HepG2 (cell line): ENCODE data around the gene CMC4. TPM values are rescaled to one million over a fixed set of nuclear protein-coding genes. Genes with fewer than 3 reads are reported as not detected.

ENCODE experiments used
- ATAC-seq: fragments of 200-7000 bp; cut with Tn5 transposase; 3 replicates; pipeline ENCODE4 v1.9.1; 2020; ENCODE audit warnings: mild to moderate bottlenecking, moderate library complexity
- BruUV-seq: library from RNA; stranded (reverse); fragments of 400-500 nt; replicated peaks from 2 replicates; lab custom pipeline; 2021; lab: Mats Ljungman, UMichigan
- CTCF ChIA-PET: fragments of 300-600 bp; formaldehyde crosslinking; extraction: SDS; loops from one replicate; lab custom pipeline; 2021; ENCODE audit warnings: low total read pairs, inconsistent platforms, low intra/inter-chr PET ratio; lab: Yijun Ruan, JAX
- POLR2A ChIA-PET: fragments of 350-600 bp; sonication (Branson Sonifier 250); formaldehyde crosslinking; loops from one replicate; lab custom pipeline; 2020; ENCODE audit warnings: antibody characterized with exemption, inconsistent platforms; lab: Yijun Ruan, JAX
- DNase-seq: peaks from one replicate; pipeline ENCODE4 v3.0.0-alpha.2; 2015; ENCODE audit warnings: low spot score
- FAIRE-seq: peaks from 3 replicates; lab custom pipeline; 2011; peaks lifted over from hg19 to GRCh38; lab: Jason Lieb, UNC
- H2AFZ ChIP-seq: one replicate; pipeline ENCODE4 v1.6.1; 2011; ENCODE audit warnings: low read length, inconsistent platforms
- H3K27ac ChIP-seq: fragments of 300-600 bp; 3 replicates; pipeline ENCODE4 v1.8.0; 2011; ENCODE audit warnings: mixed run types, mild to moderate bottlenecking, mixed read lengths, low read length, inconsistent platforms; ENCODE audit not compliant: insufficient read depth; ENCODE audit errors: extremely low read length
- H3K27me3 ChIP-seq, 2 experiments: fragments of 200-600 bp in 1 of 2; 2 replicates in 1 of 2; 3 replicates in 1 of 2; pipeline versions ENCODE4 v1.6.0 to v1.8.0; 2011; ENCODE audit warnings: low read length in 2 of 2, mild to moderate bottlenecking in 2 of 2, moderate library complexity in 2 of 2, inconsistent platforms in 1 of 2; ENCODE audit not compliant: insufficient read depth in 2 of 2, control insufficient read depth in 1 of 2
- H3K36me3 ChIP-seq, 2 experiments: fragments of 200-600 bp in 1 of 2; replicated peaks in 1 of 2; 2 replicates in 1 of 2; 3 replicates in 1 of 2; pipeline versions ENCODE4 v1.5.1 to v1.8.0; 2011; ENCODE audit warnings: low read length in 2 of 2, inconsistent platforms in 1 of 2; ENCODE audit not compliant: insufficient read depth in 2 of 2, control insufficient read depth in 1 of 2
- H3K4me1 ChIP-seq: 2 replicates; pipeline ENCODE4 v1.5.1; 2012; ENCODE audit warnings: low read length, inconsistent platforms; ENCODE audit not compliant: insufficient read depth
- H3K4me2 ChIP-seq: 2 replicates; pipeline ENCODE4 v1.6.0; 2011; ENCODE audit warnings: low read depth, low read length, inconsistent platforms
- H3K4me3 ChIP-seq, 3 experiments: fragments of 200-600 bp in 1 of 3; sonication (generic), shearing (Covaris generic) in 1 of 3; replicated peaks in 1 of 3; 2 replicates each; pipeline ENCODE4 v1.5.1; 2011 to 2016; ENCODE audit warnings: low read length in 3 of 3, inconsistent platforms in 2 of 3, low read depth in 2 of 3, mild to moderate bottlenecking in 2 of 3, control low read depth in 1 of 3, mixed read lengths in 1 of 3; ENCODE audit not compliant: insufficient read depth in 1 of 3
- H3K79me2 ChIP-seq: one replicate; pipeline ENCODE4 v1.6.1; 2011; ENCODE audit warnings: low read length, inconsistent platforms; ENCODE audit not compliant: insufficient read depth
- H3K9ac ChIP-seq: 2 replicates; pipeline ENCODE4 v1.6.0; 2011; ENCODE audit warnings: mild to moderate bottlenecking, low read depth, low read length, inconsistent platforms; ENCODE audit not compliant: insufficient read depth
- H3K9me3 ChIP-seq: 2 replicates; pipeline ENCODE4 v1.5.1; 2012; ENCODE audit warnings: mild to moderate bottlenecking, low read length
- H4K20me1 ChIP-seq: 2 replicates; pipeline ENCODE4 v1.6.0; 2011; ENCODE audit warnings: inconsistent platforms, mild to moderate bottlenecking, low read length, moderate library complexity; ENCODE audit not compliant: insufficient read depth
- CTCF ChIP-seq: sonication (generic); formaldehyde crosslinking; IDR thresholded peaks from 2 replicates; pipeline ENCODE4 v1.5.0; 2020; ENCODE audit warnings: mild to moderate bottlenecking, missing genetic modification reagents, moderate library complexity
- ZBTB39 ChIP-seq: sonication (generic); formaldehyde crosslinking; IDR thresholded peaks from 2 replicates; pipeline ENCODE4 v1.5.0; 2020; ENCODE audit warnings: missing genetic modification reagents
- ZFP90 ChIP-seq: sonication (generic); formaldehyde crosslinking; IDR thresholded peaks from 2 replicates; pipeline ENCODE4 v1.8.0; 2022; ENCODE audit warnings: missing genetic modification reagents, mild to moderate bottlenecking, inconsistent platforms, borderline replicate concordance
- ZHX1 ChIP-seq: sonication (generic); formaldehyde crosslinking; IDR thresholded peaks from 2 replicates; pipeline ENCODE4 v1.8.1; 2022; ENCODE audit warnings: low read depth, mild to moderate bottlenecking, missing genetic modification reagents
- whole genome bisulfite sequencing: methylation state at CpG from one replicate; pipeline ENCODE4 v1.1.6; 2017; ENCODE audit warnings: low lambda C conversion rate; 5-methylcytosine and 5-hydroxymethylcytosine counted together
- in situ Hi-C: cut with HindIII; loops from 2 replicates; pipeline ENCODE4 v1.10.0; 2017; ENCODE audit warnings: low pct_unique_long_range_greater_than_20kb; ENCODE audit not compliant: extremely low pct_ligation_motif_present
- intact Hi-C: fragments of 100-400 bp; cut with micrococcal nuclease; formaldehyde crosslinking; loops from one replicate; pipeline ENCODE4 v1.10.0; 2022; ENCODE audit not compliant: unreplicated experiment
- polyA plus RNA-seq, 8 experiments: library from polyadenylated mRNA; depleted of rRNA in 3 of 8; stranded (reverse) in 7 of 8; unstranded in 1 of 8; fragments of >200 nt; fragmentation: Illumina TruSeq in 4 of 8; extraction: Trizol in 4 of 8; gene quantifications; 2 replicates each; pipeline versions ENCODE4 v1.2.1 to v1.2.3, GENCODE V29; 2011 to 2016; ENCODE audit warnings: low read depth in 4 of 8, missing spikeins in 1 of 8, mixed read lengths in 1 of 8; ENCODE audit not compliant: insufficient read depth in 1 of 8
- total RNA-seq, 5 experiments: library from RNA; depleted of rRNA; stranded (reverse); fragments of >200 nt; fragmentation: Illumina TruSeq; extraction: Trizol; gene quantifications; 2 replicates each; pipeline ENCODE4 v1.2.3, GENCODE V29; 2016; ENCODE audit warnings: low read depth in 1 of 5

CMC4 gene
- total and polyA plus RNA-seq, 2 of the 13 experiments (the other 11 are each of a cell fraction or from before 2014, with no cell fraction given), result 5.6 to 11.5 TPM

- H3K4me1 ChIP-seq, result peaks cover 33% of the 10 kb centered on the region; the same call in 1 of the 2 replicates
- H3K79me2 ChIP-seq, result peaks cover 31% of the 10 kb centered on the region
- POLR2A ChIA-PET, result no interaction called here
- 14% methylated on average over 3 of the region's 3 CpGs for WGBS
- no peaks in the 10 kb centered on the region for H3K36me3 ChIP-seq
- no peaks in the 10 kb centered on the region; a peak in 1 of 5 replicates for H3K27me3 ChIP-seq
- H3K9me3 ChIP-seq, result no peaks in the 10 kb centered on the region
- H3K9ac ChIP-seq, result peak overlapping the region; percentile 89
- in situ Hi-C loops (no loop called here), intact Hi-C loops (loop anchor here (5.0 kb wide), 1 partner anchor 44 kb away; the partner anchor contains the start of genes BRCC3, CMC4 and MTCP1)
- no peak overlapping the region for H2AFZ ChIP-seq
- TF ChIP-seq ZHX1 (no peak), ZBTB39 (no peak), ZFP90 (CRISPR knock-in tag) (peak; percentile 66; the same call in 1 of the 2 replicates), CTCF (CRISPR knock-in tag) (0 out of 2 replicates have a peak, but pooled peaks have one; percentile 17)
- no TSS peak for BruUV-seq
- peak overlapping the region; percentile 97 for H3K27ac ChIP-seq
- FAIRE-seq, result no peak
- DNase-seq, result no peak
- no peaks in the 10 kb centered on the region for H4K20me1 ChIP-seq
- CTCF ChIA-PET, result no interaction called here
- no peak for ATAC-seq
- peak overlapping the region; percentile 73 for H3K4me2 ChIP-seq
- H3K4me3 ChIP-seq, result peak overlapping the region; percentile 63 to 89 (median 78); a peak in 4 of 6 replicates
Measured at GRCh38 chrX:155028129-155028528, 42.8 kb downstream of the CMC4 start.
